ENCODE data around the gene LRP5. TPM values are rescaled to one million over a fixed set of nuclear protein-coding genes. Genes with fewer than 3 reads are reported as not detected.

The LRP5 gene
- total RNA-seq, 1 donor from 2014 or later, result 17.4 TPM

DNA sequence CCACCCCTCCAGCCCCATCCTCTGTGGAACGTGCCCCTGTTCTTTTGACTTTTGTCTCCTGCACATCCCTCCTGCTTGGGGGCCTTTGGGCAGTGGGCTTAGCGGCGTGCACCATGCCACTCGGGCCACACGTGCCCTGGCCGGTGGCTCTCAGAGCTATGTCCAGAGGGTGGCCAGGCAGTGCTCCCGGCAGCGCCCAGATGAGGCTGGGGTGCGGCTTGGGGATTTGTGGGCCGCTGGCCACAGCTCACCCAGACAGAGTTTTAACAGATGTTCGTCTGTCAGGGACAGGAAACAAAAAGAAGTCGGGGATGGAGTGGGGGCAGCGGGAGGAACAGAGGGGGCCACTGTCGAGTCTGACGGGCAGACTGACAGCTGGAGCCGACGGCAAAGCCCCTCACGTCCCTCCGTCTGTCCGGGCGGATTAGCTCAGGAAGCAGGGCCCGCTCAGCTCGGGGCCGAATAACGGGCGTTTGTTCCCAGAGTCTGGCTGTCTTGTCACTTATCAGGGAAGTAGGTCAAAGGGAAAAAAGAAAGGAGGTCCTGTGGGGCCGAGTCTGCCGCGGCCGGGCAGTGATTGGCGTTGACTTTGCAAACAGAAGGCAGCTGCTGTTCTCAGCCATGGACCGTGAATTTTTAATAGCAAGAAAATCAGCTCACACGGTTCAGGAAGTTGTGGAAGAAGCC is 61.6 kb downstream of the LRP5 start:
- Mint-ChIP-seq H3K4me1 (ENCODE audit: low read depth, unreplicated experiment) (peaks cover 54% of the 10 kb centered on the region), H3K27ac (ENCODE audit: unreplicated experiment) (peak overlapping the region; percentile 96)
- TF ChIP-seq, protein P1, sequence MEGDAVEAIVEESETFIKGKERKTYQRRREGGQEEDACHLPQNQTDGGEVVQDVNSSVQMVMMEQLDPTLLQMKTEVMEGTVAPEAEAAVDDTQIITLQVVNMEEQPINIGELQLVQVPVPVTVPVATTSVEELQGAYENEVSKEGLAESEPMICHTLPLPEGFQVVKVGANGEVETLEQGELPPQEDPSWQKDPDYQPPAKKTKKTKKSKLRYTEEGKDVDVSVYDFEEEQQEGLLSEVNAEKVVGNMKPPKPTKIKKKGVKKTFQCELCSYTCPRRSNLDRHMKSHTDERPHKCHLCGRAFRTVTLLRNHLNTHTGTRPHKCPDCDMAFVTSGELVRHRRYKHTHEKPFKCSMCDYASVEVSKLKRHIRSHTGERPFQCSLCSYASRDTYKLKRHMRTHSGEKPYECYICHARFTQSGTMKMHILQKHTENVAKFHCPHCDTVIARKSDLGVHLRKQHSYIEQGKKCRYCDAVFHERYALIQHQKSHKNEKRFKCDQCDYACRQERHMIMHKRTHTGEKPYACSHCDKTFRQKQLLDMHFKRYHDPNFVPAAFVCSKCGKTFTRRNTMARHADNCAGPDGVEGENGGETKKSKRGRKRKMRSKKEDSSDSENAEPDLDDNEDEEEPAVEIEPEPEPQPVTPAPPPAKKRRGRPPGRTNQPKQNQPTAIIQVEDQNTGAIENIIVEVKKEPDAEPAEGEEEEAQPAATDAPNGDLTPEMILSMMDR (IDR thresholded peaks at IDR 0.05; ENCODE audit: partially characterized antibody, unreplicated experiment), result no peak

DNA sequence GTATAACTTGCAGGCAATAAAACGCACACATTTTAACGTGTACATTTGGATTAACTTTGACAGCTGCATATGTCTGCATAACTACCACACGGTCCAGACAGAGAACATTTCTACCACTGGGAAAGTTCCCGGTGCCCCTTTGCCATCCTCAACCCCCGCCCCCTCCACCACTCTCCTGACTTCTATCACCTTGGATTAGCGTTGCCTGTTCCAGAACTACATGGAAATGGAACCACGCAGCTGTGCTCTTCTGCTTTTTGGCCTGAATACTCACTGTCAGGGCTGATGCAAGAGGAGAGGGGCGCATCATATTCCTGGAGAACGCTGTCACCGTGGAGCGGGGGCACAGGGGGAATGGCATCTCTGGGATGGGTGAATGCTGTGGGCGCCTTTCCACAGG is 62.1 kb downstream of the LRP5 start:
- Mint-ChIP-seq H3K4me1 (ENCODE audit: low read depth, unreplicated experiment) (peaks cover 50% of the 10 kb centered on the region), H3K9me3 (ENCODE audit: unreplicated experiment) (peaks cover 13% of the 10 kb centered on the region), H3K27me3 (ENCODE audit: unreplicated experiment) (peaks cover 10% of the 10 kb centered on the region), H3K36me3 (ENCODE audit: unreplicated experiment) (peaks cover 8% of the 10 kb centered on the region), H3K27ac (ENCODE audit: unreplicated experiment) (peak overlapping the region; percentile 96), H3K4me3 (ENCODE audit: unreplicated experiment) (peak overlapping the region; percentile 74)
- DNase-seq, result no peak
- TF ChIP-seq, protein P1 (IDR thresholded peaks at IDR 0.05; ENCODE audit: partially characterized antibody, unreplicated experiment), result no peak

More for the DNA sequence above, 61.6 kb downstream of the LRP5 start:
- Mint-ChIP-seq H3K36me3 (ENCODE audit: unreplicated experiment) (peaks cover 8% of the 10 kb centered on the region), H3K4me3 (ENCODE audit: unreplicated experiment) (peak overlapping the region; percentile 74), H3K9me3 (ENCODE audit: unreplicated experiment) (peaks cover 13% of the 10 kb centered on the region), H3K27me3 (ENCODE audit: unreplicated experiment) (peaks cover 10% of the 10 kb centered on the region)
- peak; percentile 65 for DNase-seq

- no peak overlapping the region for H3K27ac Mint-ChIP-seq (ENCODE audit: unreplicated experiment)
- H3K4me1 Mint-ChIP-seq (ENCODE audit: low read depth, unreplicated experiment), result peaks cover 55% of the 10 kb centered on the region
- H3K27me3 Mint-ChIP-seq (ENCODE audit: unreplicated experiment), result peaks cover 10% of the 10 kb centered on the region
- peaks cover 13% of the 10 kb centered on the region for H3K9me3 Mint-ChIP-seq (ENCODE audit: unreplicated experiment)
- TF ChIP-seq, protein P1 (IDR thresholded peaks at IDR 0.05; ENCODE audit: partially characterized antibody, unreplicated experiment), result no peak
- no peak for DNase-seq
- no peak overlapping the region for H3K4me3 Mint-ChIP-seq (ENCODE audit: unreplicated experiment)
- peaks cover 8% of the 10 kb centered on the region for H3K36me3 Mint-ChIP-seq (ENCODE audit: unreplicated experiment)
Observed at GRCh38 chr11:68375337-68375736, 62.9 kb downstream of the LRP5 start.

DNA sequence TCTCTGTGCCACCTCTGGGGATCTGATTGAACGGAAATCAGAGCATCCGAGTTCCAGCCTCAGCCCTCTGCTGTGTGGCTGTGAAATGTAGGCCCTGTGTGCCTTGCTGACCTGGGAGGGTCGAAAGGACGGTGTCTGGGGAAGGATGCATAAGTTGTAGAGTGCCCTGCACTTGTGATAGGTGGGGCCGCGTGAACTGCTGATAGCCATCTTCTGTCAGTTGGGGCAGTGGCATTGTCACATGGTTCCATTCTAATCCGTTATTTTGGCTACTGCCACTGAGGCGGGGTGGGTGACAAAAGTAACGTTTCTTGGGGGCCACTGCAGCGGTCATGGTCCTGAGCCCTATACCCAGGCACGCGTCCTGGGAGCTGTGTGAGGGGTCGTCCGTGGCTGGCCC is 63.4 kb downstream of the LRP5 start:
- TF ChIP-seq, protein P1 (IDR thresholded peaks at IDR 0.05; ENCODE audit: partially characterized antibody, unreplicated experiment), result no peak
- Mint-ChIP-seq H3K36me3 (ENCODE audit: unreplicated experiment) (peaks cover 8% of the 10 kb centered on the region), H3K27me3 (ENCODE audit: unreplicated experiment) (peaks cover 8% of the 10 kb centered on the region), H3K4me3 (ENCODE audit: unreplicated experiment) (peak overlapping the region; percentile 20), H3K9me3 (ENCODE audit: unreplicated experiment) (peaks cover 13% of the 10 kb centered on the region), H3K4me1 (ENCODE audit: low read depth, unreplicated experiment) (peaks cover 54% of the 10 kb centered on the region), H3K27ac (ENCODE audit: unreplicated experiment) (no peak overlapping the region)
- DNase-seq, result no peak

- Mint-ChIP-seq H3K27me3 (ENCODE audit: unreplicated experiment) (peaks cover 9% of the 10 kb centered on the region), H3K36me3 (ENCODE audit: unreplicated experiment) (peaks cover 1% of the 10 kb centered on the region), H3K4me3 (ENCODE audit: unreplicated experiment) (no peak overlapping the region), H3K4me1 (ENCODE audit: low read depth, unreplicated experiment) (peaks cover 44% of the 10 kb centered on the region), H3K27ac (ENCODE audit: unreplicated experiment) (no peak overlapping the region), H3K9me3 (ENCODE audit: unreplicated experiment) (peaks cover 8% of the 10 kb centered on the region)
- TF ChIP-seq, protein P1 (IDR thresholded peaks at IDR 0.05; ENCODE audit: partially characterized antibody, unreplicated experiment), result no peak
- no peak for DNase-seq
Observed at GRCh38 chr11:68377389-68377795, 65.0 kb downstream of the LRP5 start.
